Measurements from ENCODE around the gene KIRREL3.

GRCh38 chr11:126421271-126421671 is 579.3 kb downstream of the KIRREL3 start:
- no peak for TF ChIP-seq POLR2AphosphoS5 (IDR thresholded peaks at IDR 0.05)
- no peak for TF ChIP-seq CTCF (IDR thresholded peaks at IDR 0.05)
- TF ChIP-seq EP300 (IDR thresholded peaks at IDR 0.05; ENCODE audit: low read depth): no peak
- TF ChIP-seq POLR2A (IDR thresholded peaks at IDR 0.05): no peak
